Neural crest cell (in vitro differentiated cells): ENCODE data around the gene NFATC1. TPM values are rescaled to one million over a fixed set of nuclear protein-coding genes. Genes with fewer than 3 reads are reported as not detected.

Experiments used
- DNase-seq: peaks from one replicate; pipeline ENCODE4 v3.0.0; 2021; ENCODE audit warnings: low read depth, mixed read lengths, low spot score
- H3K27ac Mint-ChIP-seq: one replicate; pipeline ENCODE4 v1.8.0; 2021; ENCODE audit warnings: mild to moderate bottlenecking, mixed read lengths; ENCODE audit not compliant: unreplicated experiment
- H3K27me3 Mint-ChIP-seq: 2 replicates; pipeline ENCODE4 v1.8.0; 2021; ENCODE audit warnings: low read depth, mild to moderate bottlenecking, mixed read lengths
- H3K36me3 Mint-ChIP-seq: 2 replicates; pipeline ENCODE4 v1.8.0; 2021; ENCODE audit warnings: low read depth, mild to moderate bottlenecking, mixed read lengths
- H3K4me1 Mint-ChIP-seq: 2 replicates; pipeline ENCODE4 v1.8.0; 2021; ENCODE audit warnings: mixed read lengths
- H3K4me3 Mint-ChIP-seq: one replicate; pipeline ENCODE4 v1.8.0; 2021; ENCODE audit warnings: mild to moderate bottlenecking, mixed read lengths
- H3K9me3 Mint-ChIP-seq: 2 replicates; pipeline ENCODE4 v1.8.0; 2021; ENCODE audit warnings: mixed read lengths
- CTCF ChIP-seq: fragments of 200-600 bp; sonication (generic); conservative IDR thresholded peaks from 2 replicates; pipeline ENCODE4 v1.5.0; 2021; ENCODE audit warnings: antibody characterized with exemption, mild to moderate bottlenecking
- total RNA-seq: library from RNA; stranded (reverse); gene quantifications from 2 replicates; pipeline ENCODE4 v1.2.1, GENCODE V29; 2021

Gene NFATC1
- total RNA-seq, 1 donor from 2014 or later: 2.4 TPM

DNA sequence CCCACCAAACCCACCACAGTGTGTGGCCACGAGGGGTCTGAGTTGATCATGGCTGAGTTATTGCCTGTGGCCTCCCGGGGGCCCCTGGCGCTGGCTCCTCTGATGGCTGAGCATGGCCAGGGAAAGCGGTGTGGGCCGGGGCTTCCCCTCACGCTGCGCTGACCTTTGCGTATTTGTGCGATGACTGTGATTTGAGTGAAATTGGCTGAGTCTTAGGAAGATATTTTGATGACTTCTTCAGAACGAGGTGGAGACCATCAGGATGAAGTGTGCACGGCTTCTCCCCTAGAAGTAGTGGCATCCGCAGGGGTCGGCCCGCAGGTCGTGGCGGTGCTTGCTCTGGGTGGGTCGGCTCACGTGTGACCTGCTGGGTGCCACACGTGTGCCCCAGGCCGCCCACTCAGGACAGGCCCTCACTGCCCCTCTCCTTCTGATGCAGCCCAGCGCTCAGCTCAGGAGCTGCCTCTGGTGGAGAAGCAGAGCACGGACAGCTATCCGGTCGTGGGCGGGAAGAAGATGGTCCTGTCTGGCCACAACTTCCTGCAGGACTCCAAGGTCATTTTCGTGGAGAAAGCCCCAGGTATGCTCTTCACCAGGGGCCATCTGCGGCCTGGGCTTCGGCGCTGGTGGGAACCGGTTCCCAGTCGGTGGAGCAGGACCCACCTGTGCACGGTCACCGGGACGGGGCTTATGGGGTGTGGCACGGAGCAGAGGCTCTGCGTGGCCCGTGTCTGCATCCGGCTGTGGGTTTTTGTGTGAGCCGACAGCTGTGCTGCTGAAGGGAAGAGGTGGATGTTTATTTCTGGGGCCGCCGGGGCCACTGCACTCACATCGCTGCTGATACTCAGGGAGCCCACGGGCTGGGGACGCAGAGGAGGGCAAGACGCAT is 55.8 kb downstream of the NFATC1 start:
- Mint-ChIP-seq H3K9me3 (no peaks in the 10 kb centered on the region), H3K4me3 (no peak overlapping the region), H3K4me1 (no peaks in the 10 kb centered on the region), H3K27ac (no peak overlapping the region), H3K36me3 (no peaks in the 10 kb centered on the region), H3K27me3 (no peaks in the 10 kb centered on the region)
- DNase-seq: no peak
- no peak for TF ChIP-seq CTCF

DNA sequence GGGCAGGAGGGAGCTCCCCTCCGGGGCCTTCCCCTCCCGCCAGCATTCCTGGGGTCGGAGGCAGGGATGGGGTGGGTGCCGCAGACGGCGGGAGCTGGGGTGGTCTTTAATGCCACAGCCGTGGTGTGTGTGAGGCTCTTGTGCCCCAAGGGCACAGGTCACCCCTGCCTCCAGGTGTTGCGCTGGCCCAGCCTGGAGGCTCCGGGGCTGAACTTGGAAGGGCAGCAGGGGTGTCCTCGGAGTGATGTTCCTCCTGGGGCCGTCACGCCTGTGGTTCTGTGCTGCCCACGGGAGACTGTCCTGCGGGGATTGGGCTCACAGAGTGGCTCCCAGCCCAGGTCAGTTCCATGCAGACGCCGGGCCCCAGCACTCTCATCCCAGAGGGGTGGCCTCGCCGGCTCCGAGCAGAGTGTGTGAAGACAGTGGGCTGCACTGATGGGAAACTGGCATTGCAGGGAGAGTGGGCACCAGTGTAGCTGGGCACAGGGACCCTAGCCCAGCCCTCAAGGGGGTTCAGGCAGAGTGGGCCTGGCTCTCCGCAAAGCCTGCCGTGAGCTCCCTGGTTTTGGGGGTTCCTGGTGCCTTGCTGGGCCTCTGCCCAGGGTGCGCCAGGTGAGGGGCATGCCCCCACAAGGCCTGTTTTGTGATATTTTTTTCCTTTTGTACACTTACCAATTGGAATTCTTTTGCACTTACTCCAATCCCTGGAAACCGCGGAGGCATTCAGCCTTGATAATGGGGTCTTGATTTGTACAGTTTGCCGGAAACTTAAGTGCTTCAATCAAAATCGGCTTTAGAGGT is 56.7 kb downstream of the NFATC1 start:
- Mint-ChIP-seq H3K4me1 (no peaks in the 10 kb centered on the region), H3K27me3 (no peaks in the 10 kb centered on the region), H3K9me3 (no peaks in the 10 kb centered on the region), H3K4me3 (no peak overlapping the region), H3K36me3 (no peaks in the 10 kb centered on the region), H3K27ac (no peak overlapping the region)
- DNase-seq: no peak
- no peak for TF ChIP-seq CTCF

DNA sequence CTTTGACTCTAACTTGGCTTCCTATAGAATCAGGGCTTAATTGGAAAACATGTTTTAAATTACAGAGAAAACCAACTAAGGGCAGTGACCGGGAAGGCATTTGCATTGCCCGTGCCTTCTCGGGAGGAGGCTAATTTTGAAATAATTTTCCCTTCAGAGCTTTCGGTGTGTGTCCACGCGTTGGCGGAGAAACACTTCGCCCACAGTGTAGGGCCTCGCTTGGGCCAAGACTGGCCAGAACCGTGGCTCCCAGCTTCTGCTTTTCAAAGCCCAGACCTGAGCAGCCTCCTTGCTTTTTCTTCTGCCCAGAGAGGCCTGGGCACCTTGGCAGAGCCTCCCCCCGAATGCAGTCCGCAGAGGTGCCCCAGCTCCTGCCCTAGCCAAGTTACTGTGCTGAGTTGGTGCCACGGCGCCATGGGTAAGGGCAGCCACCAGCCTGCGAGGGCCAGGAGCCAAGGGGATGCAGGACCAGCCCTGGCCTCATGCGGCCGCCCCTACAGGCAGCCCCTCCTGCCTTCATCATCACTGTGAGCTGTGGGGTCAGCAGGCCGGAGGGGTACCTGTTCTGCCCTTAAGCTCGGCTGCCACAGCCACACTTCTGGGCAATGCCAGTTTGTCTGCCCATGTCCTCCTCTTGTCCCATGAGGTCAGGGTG is 57.4 kb downstream of the NFATC1 start:
- Mint-ChIP-seq H3K36me3 (no peaks in the 10 kb centered on the region), H3K27me3 (no peaks in the 10 kb centered on the region)
- TF ChIP-seq CTCF: no peak

GRCh38 chr18:79453816-79454735 is 58.3 kb downstream of the NFATC1 start:
- DNase-seq: no peak
- H3K9me3 Mint-ChIP-seq: no peaks in the 10 kb centered on the region
- no peak overlapping the region for H3K27ac Mint-ChIP-seq
- TF ChIP-seq CTCF: no peak
- no peaks in the 10 kb centered on the region for H3K27me3 Mint-ChIP-seq
- H3K36me3 Mint-ChIP-seq: no peaks in the 10 kb centered on the region
- H3K4me1 Mint-ChIP-seq: peaks cover 6% of the 10 kb centered on the region
- no peak overlapping the region for H3K4me3 Mint-ChIP-seq

More for the DNA sequence above, 57.4 kb downstream of the NFATC1 start:
- H3K27ac Mint-ChIP-seq: no peak overlapping the region
- H3K4me3 Mint-ChIP-seq: no peak overlapping the region
- DNase-seq: no peak
- H3K9me3 Mint-ChIP-seq: no peaks in the 10 kb centered on the region
- no peaks in the 10 kb centered on the region for H3K4me1 Mint-ChIP-seq
